SK-N-SH (cell line): Measurements from ENCODE around the gene C10orf67. TPM values are rescaled to one million over a fixed set of nuclear protein-coding genes. Genes with fewer than 3 reads are reported as not detected.

Experiments used
- CTCF ChIA-PET: fragments of 300-600, 350-600 bp; formaldehyde crosslinking; extraction: SDS; loops from one replicate; lab custom pipeline; 2021; lab: Yijun Ruan, JAX
- POLR2A ChIA-PET: fragments of 350-600 bp; sonication (Branson Sonifier 250); formaldehyde crosslinking; extraction: SDS; loops from one replicate; lab custom pipeline; 2020; ENCODE audit warnings: antibody characterized with exemption, inconsistent platforms; lab: Yijun Ruan, JAX
- DNase-seq: peaks from one replicate; pipeline ENCODE4 v3.0.0; 2012
- H2AFZ ChIP-seq: fragments of 200-600 bp; sonication (generic); 2 replicates; pipeline ENCODE4 v1.8.1; 2016; ENCODE audit warnings: antibody characterized with exemption, mild to moderate bottlenecking, low read depth
- H3F3A ChIP-seq: fragments of 200-600 bp; sonication (generic); replicated peaks from 2 replicates; pipeline ENCODE3; 2016; ENCODE audit warnings: antibody characterized with exemption, mild to moderate bottlenecking; ENCODE audit not compliant: insufficient read depth
- H3K27ac ChIP-seq, 2 experiments: fragments of 200-500 bp in 1 of 2; fragments of 200-600 bp in 1 of 2; sonication (Bioruptor generic) in 1 of 2; sonication (generic), shearing (Covaris generic) in 1 of 2; 2 replicates each; pipeline versions ENCODE4 v1.5.1 to v1.6.1; 2014 to 2016; ENCODE audit warnings: low read depth in 2 of 2, inconsistent platforms in 1 of 2, low read length in 1 of 2, mild to moderate bottlenecking in 1 of 2, mixed read lengths in 1 of 2
- H3K27me3 ChIP-seq: fragments of 200-600 bp; sonication (generic), shearing (Covaris generic); 2 replicates; pipeline ENCODE4 v1.6.1; 2016; ENCODE audit warnings: mixed run types; ENCODE audit not compliant: insufficient read depth
- H3K36me3 ChIP-seq, 2 experiments: fragments of 200-500 bp in 1 of 2; fragments of 200-600 bp in 1 of 2; sonication (Bioruptor generic) in 1 of 2; sonication (generic) in 1 of 2; replicated peaks in 1 of 2; 2 replicates each; pipeline versions ENCODE3 to v1.5.1; 2014 to 2016; ENCODE audit warnings: low read length in 1 of 2, mild to moderate bottlenecking in 1 of 2; ENCODE audit not compliant: insufficient read depth in 2 of 2, control insufficient read depth in 1 of 2
- H3K4me1 ChIP-seq, 2 experiments: fragments of 200-500 bp in 1 of 2; fragments of 200-600 bp in 1 of 2; sonication (Bioruptor generic) in 1 of 2; sonication (generic), shearing (Covaris generic) in 1 of 2; 2 replicates each; pipeline versions ENCODE4 v1.5.1 to v1.6.1; 2014 to 2016; ENCODE audit warnings: low read depth in 1 of 2, low read length in 1 of 2, mixed run types in 1 of 2; ENCODE audit not compliant: insufficient read depth in 2 of 2, control insufficient read depth in 1 of 2
- H3K4me2 ChIP-seq: fragments of 200-600 bp; sonication (generic), shearing (Covaris generic); 2 replicates; pipeline ENCODE4 v1.6.1; 2017; ENCODE audit warnings: mixed run types
- H3K4me3 ChIP-seq, 2 experiments: fragments of 200-500 bp in 1 of 2; fragments of 200-600 bp in 1 of 2; sonication (Bioruptor generic) in 1 of 2; sonication (generic), shearing (Covaris generic) in 1 of 2; 2 replicates each; pipeline versions ENCODE4 v1.5.1 to v1.8.1; 2014 to 2016; ENCODE audit warnings: low read depth in 2 of 2, inconsistent platforms in 1 of 2, low read length in 1 of 2, mild to moderate bottlenecking in 1 of 2, mixed read lengths in 1 of 2, moderate library complexity in 1 of 2
- H3K79me2 ChIP-seq: fragments of 200-600 bp; sonication (generic); 2 replicates; pipeline ENCODE4 v1.8.1; 2017; ENCODE audit warnings: mild to moderate bottlenecking; ENCODE audit not compliant: insufficient read depth
- H3K9ac ChIP-seq: fragments of 200-600 bp; sonication (generic); 2 replicates; pipeline ENCODE4 v1.6.1; 2017; ENCODE audit warnings: mixed run types
- H3K9me2 ChIP-seq: fragments of 200-600 bp; sonication (generic); 2 replicates; pipeline ENCODE4 v1.6.1; 2017; ENCODE audit warnings: mixed run types
- H3K9me3 ChIP-seq: fragments of 200-600 bp; sonication (generic); 2 replicates; pipeline ENCODE4 v1.6.1; 2017; ENCODE audit warnings: mixed run types, mild to moderate bottlenecking, moderate library complexity
- H4K20me1 ChIP-seq: fragments of 200-600 bp; sonication (generic); 2 replicates; pipeline ENCODE4 v1.6.1; 2017; ENCODE audit warnings: mild to moderate bottlenecking, mixed run types; ENCODE audit not compliant: insufficient read depth
- CHD2 ChIP-seq: fragments of 150-350 bp; IDR thresholded peaks from 2 replicates; pipeline ENCODE4 v1.6.1; 2018; ENCODE audit warnings: low read length; ENCODE audit not compliant: partially characterized antibody
- CTCF ChIP-seq: fragments of 200-600 bp; sonication (generic); IDR thresholded peaks from 2 replicates; pipeline ENCODE4 v1.6.1; 2017; ENCODE audit warnings: antibody characterized with exemption, mild to moderate bottlenecking, moderate library complexity
- ELF1 ChIP-seq: IDR thresholded peaks from 2 replicates; pipeline ENCODE4 v1.4.0; 2012
- GABPA ChIP-seq: IDR thresholded peaks from 2 replicates; pipeline ENCODE4 v1.4.0; 2012; ENCODE audit warnings: low read depth, mild to moderate bottlenecking
- GATA2 ChIP-seq: sonication (generic); formaldehyde crosslinking; IDR thresholded peaks from 2 replicates; pipeline ENCODE4 v1.5.0; 2020; ENCODE audit warnings: mild to moderate bottlenecking, missing genetic modification reagents
- IRF3 ChIP-seq: fragments of 150-350 bp; IDR thresholded peaks from 2 replicates; pipeline ENCODE4 v1.6.1; 2016; ENCODE audit warnings: mild to moderate bottlenecking, low read depth, low read length
- MAX ChIP-seq: IDR thresholded peaks from 2 replicates; pipeline ENCODE4 v1.4.0; 2012; ENCODE audit warnings: low read depth
- MEF2A ChIP-seq: IDR thresholded peaks from 2 replicates; pipeline ENCODE4 v1.4.0; 2012; ENCODE audit warnings: low read depth, borderline replicate concordance
- NFIC ChIP-seq: IDR thresholded peaks from 2 replicates; pipeline ENCODE4 v1.4.0; 2012; ENCODE audit warnings: borderline replicate concordance
- RCOR1 ChIP-seq: fragments of 150-350 bp; IDR thresholded peaks from 2 replicates; pipeline ENCODE4 v1.6.1; 2017; ENCODE audit warnings: antibody characterized with exemption, low read length
- RXRA ChIP-seq: IDR thresholded peaks from 2 replicates; pipeline ENCODE4 v1.4.0; 2012; ENCODE audit warnings: low read depth, mild to moderate bottlenecking, borderline replicate concordance
- SMC3 ChIP-seq: IDR thresholded peaks from 2 replicates; pipeline ENCODE4 v1.6.1; 2012; ENCODE audit warnings: low read depth, low read length, improper control_type of control experiment
- TAF1 ChIP-seq: IDR thresholded peaks from 2 replicates; pipeline ENCODE4 v1.6.1; 2012; ENCODE audit warnings: low read depth, mild to moderate bottlenecking, low read length, moderate library complexity, borderline replicate concordance
- TCF12 ChIP-seq: IDR thresholded peaks from 2 replicates; pipeline ENCODE4 v1.4.0; 2012
- TEAD4 ChIP-seq: IDR thresholded peaks from 2 replicates; pipeline ENCODE4 v1.4.0; 2012; ENCODE audit warnings: mild to moderate bottlenecking, borderline replicate concordance; ENCODE audit not compliant: insufficient read depth
- USF1 ChIP-seq: IDR thresholded peaks from 2 replicates; pipeline ENCODE4 v1.4.0; 2012; ENCODE audit warnings: low read depth, borderline replicate concordance
- YY1 ChIP-seq: IDR thresholded peaks from 2 replicates; pipeline ENCODE4 v1.4.0; 2012; ENCODE audit warnings: low read depth, mild to moderate bottlenecking
- ZBTB33 ChIP-seq: IDR thresholded peaks from 2 replicates; pipeline ENCODE4 v1.4.0; 2012; ENCODE audit warnings: low read depth, borderline replicate concordance
- WGBS: methylation state at CpG from one replicate; pipeline ENCODE4 v1.1.6; 2017; ENCODE audit warnings: low lambda C conversion rate; 5-methylcytosine and 5-hydroxymethylcytosine counted together
- polyA plus RNA-seq, 3 experiments: library from polyadenylated mRNA; depleted of rRNA; stranded (reverse); fragments of >200 nt; gene quantifications; 2 replicates each; pipeline ENCODE4 v1.2.3, GENCODE V29; 2012

C10orf67 gene
- polyA plus RNA-seq, 1 of the 3 experiments (the other 2 are of a cell fraction) = 0.97 TPM

GRCh38 chr10:23202779-23203178, 141.8 kb downstream of the C10orf67 start:
- Histone ChIP-seq H3K36me3 (no peaks in the 10 kb centered on the region), H3K27ac (no peak overlapping the region), H3K27me3 (peaks cover 27% of the 10 kb centered on the region), H3K4me3 (no peak overlapping the region), H3F3A (no peaks in the 10 kb centered on the region), H3K9ac (no peak overlapping the region), H2AFZ (no peak overlapping the region), H3K9me3 (no peaks in the 10 kb centered on the region), H3K4me2 (no peak overlapping the region), H3K79me2 (no peaks in the 10 kb centered on the region), H4K20me1 (no peaks in the 10 kb centered on the region), H3K9me2 (no peaks in the 10 kb centered on the region), H3K4me1 (no peaks in the 10 kb centered on the region)
- no peak for DNase-seq
- POLR2A ChIA-PET = no interaction called here
- CTCF ChIA-PET = interaction anchor here (3.4 kb wide), 1 partner anchor 45 kb away, joined by 11 read pairs; no protein-coding TSS in a partner anchor
- TF ChIP-seq ELF1 (no peak), RCOR1 (no peak), NFIC (no peak), CTCF (no peak), RXRA (no peak), GABPA (no peak), TEAD4 (no peak), MAX (no peak), TCF12 (no peak), GATA2 (CRISPR knock-in tag) (no peak), TAF1 (no peak), IRF3 (no peak), ZBTB33 (no peak)
- 0% methylated on average over 3 of the region's 3 CpGs for WGBS

GRCh38 chr10:23201837-23202236, 142.8 kb downstream of the C10orf67 start:
- WGBS = 13% methylated on average over 4 of the region's 4 CpGs
- ChIA-PET POLR2A (no interaction called here), CTCF (interaction anchor here (3.4 kb wide), 1 partner anchor 44 kb away, joined by 11 read pairs; no protein-coding TSS in a partner anchor)
- H3K79me2 ChIP-seq = no peaks in the 10 kb centered on the region
- no peak overlapping the region for H3K4me2 ChIP-seq
- H3K36me3 ChIP-seq = no peaks in the 10 kb centered on the region
- no peaks in the 10 kb centered on the region for H3K9me2 ChIP-seq
- no peak overlapping the region for H2AFZ ChIP-seq
- no peaks in the 10 kb centered on the region for H3K4me1 ChIP-seq
- no peak overlapping the region for H3K27ac ChIP-seq
- H3K27me3 ChIP-seq = peaks cover 27% of the 10 kb centered on the region
- H3K9me3 ChIP-seq = no peaks in the 10 kb centered on the region
- DNase-seq = no peak
- no peaks in the 10 kb centered on the region for H4K20me1 ChIP-seq
- TF ChIP-seq ZBTB33 = no peak
- no peak for TF ChIP-seq SMC3
- TF ChIP-seq USF1 = no peak
- no peak for TF ChIP-seq TEAD4
- TF ChIP-seq MEF2A = no peak
- no peak for TF ChIP-seq CTCF
- no peak for TF ChIP-seq YY1
- no peak for TF ChIP-seq CHD2
- H3K4me3 ChIP-seq = no peak overlapping the region
- H3K9ac ChIP-seq = no peak overlapping the region
- H3F3A ChIP-seq = no peaks in the 10 kb centered on the region
